Activated naive CD8-positive, alpha-beta T cell treated with anti-CD3 and anti-CD28 coated beads, Interleukin-2, amount 10 ng/mL, durations not matched to agents 7 days and 5 days (primary cell): Measurements from ENCODE around the gene TEF. TPM values are rescaled to one million over a fixed set of nuclear protein-coding genes. Genes with fewer than 3 reads are reported as not detected.

Experiments used
- ATAC-seq: fragments of 150-1000 bp; cut with Tn5 transposase; one replicate; pipeline ENCODE4 v1.10.0; 2021; ENCODE audit warnings: low read depth, moderate library complexity
- POLR2A ChIA-PET: fragments of 350-600 bp; sonication (Branson Sonifier 250); formaldehyde crosslinking; loops from one replicate; lab custom pipeline; 2021; ENCODE audit warnings: antibody characterized with exemption; lab: Charles Lee
- DNase-seq: peaks from one replicate; pipeline ENCODE4 v3.0.0; 2021
- H3K27ac Mint-ChIP-seq: one replicate; pipeline ENCODE4 v1.8.0; 2022; ENCODE audit warnings: mild to moderate bottlenecking, mixed read lengths
- H3K27me3 Mint-ChIP-seq: one replicate; pipeline ENCODE4 v1.8.0; 2022; ENCODE audit warnings: mild to moderate bottlenecking, moderate library complexity, mixed read lengths
- H3K36me3 Mint-ChIP-seq: one replicate; pipeline ENCODE4 v1.8.0; 2021; ENCODE audit warnings: mild to moderate bottlenecking, mixed read lengths
- H3K4me1 Mint-ChIP-seq: one replicate; pipeline ENCODE4 v1.8.0; 2021; ENCODE audit warnings: mixed read lengths
- H3K4me3 Mint-ChIP-seq: one replicate; pipeline ENCODE4 v1.8.0; 2022; ENCODE audit warnings: mild to moderate bottlenecking, moderate library complexity, mixed read lengths
- H3K9me3 Mint-ChIP-seq: one replicate; pipeline ENCODE4 v1.8.0; 2021; ENCODE audit warnings: mixed read lengths
- total RNA-seq, 2 experiments: library from RNA; stranded (reverse); gene quantifications; one replicate each; pipeline ENCODE4 v1.2.3, GENCODE V29; 2021

TEF gene
- total RNA-seq, 2 experiments from 2014 or later: 3.6 to 4.0 TPM

DNA sequence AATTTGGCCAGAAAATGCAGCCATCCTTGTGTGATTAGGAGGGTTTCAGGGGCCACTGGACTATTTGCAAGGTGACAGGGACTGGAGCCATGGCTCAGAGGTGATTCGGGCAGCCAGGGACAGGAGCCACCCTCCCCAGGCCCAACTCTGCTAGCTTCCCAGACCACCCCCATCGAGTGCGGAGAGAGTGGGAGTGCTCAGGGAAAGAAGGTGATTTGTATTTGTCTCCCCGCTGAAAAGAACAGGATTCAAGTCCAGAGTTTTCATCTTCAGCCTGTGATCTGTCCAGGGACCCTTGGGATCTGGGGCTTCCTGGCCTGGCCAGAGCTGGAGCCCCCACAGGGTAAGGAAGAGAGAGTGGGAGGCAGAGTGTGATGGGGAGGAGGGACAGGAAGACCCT lies 22.4 kb upstream of the TEF start:
- H3K27me3 Mint-ChIP-seq: no peaks in the 10 kb centered on the region
- no peak overlapping the region for H3K27ac Mint-ChIP-seq
- no peak overlapping the region for H3K4me3 Mint-ChIP-seq

DNA sequence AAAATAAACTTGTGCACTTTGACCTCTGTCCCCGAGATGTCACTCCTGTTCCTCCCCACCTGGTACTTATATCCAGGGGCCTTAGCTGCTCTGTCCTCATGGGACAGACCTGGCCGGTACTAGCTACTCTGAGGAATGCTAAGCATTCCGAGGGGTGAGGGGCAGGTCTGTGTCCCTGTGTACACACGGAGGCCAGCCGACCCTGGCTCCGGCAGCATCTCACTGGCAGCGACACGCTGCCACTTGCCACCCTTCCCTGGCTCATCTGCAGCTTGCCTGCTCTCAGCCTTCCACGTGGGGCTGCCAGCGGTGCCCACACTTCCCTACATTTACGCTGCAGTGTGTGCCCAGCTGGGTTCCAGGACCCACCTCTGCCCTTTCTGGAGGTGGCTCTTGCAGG lies 21.6 kb upstream of the TEF start:
- POLR2A ChIA-PET: no interaction called here
- no peak overlapping the region for H3K27ac Mint-ChIP-seq
- peaks cover 2% of the 10 kb centered on the region for H3K36me3 Mint-ChIP-seq
- H3K9me3 Mint-ChIP-seq: no peaks in the 10 kb centered on the region
- no peaks in the 10 kb centered on the region for H3K27me3 Mint-ChIP-seq
- ATAC-seq (no peak), DNase-seq (no peak)
- no peak overlapping the region for H3K4me3 Mint-ChIP-seq
- no peaks in the 10 kb centered on the region for H3K4me1 Mint-ChIP-seq

More for the DNA sequence above, 22.4 kb upstream of the TEF start:
- ATAC-seq (no peak), DNase-seq (no peak)
- peaks cover 2% of the 10 kb centered on the region for H3K36me3 Mint-ChIP-seq
- no peaks in the 10 kb centered on the region for H3K9me3 Mint-ChIP-seq
- no peaks in the 10 kb centered on the region for H3K4me1 Mint-ChIP-seq
- POLR2A ChIA-PET: no interaction called here

DNA sequence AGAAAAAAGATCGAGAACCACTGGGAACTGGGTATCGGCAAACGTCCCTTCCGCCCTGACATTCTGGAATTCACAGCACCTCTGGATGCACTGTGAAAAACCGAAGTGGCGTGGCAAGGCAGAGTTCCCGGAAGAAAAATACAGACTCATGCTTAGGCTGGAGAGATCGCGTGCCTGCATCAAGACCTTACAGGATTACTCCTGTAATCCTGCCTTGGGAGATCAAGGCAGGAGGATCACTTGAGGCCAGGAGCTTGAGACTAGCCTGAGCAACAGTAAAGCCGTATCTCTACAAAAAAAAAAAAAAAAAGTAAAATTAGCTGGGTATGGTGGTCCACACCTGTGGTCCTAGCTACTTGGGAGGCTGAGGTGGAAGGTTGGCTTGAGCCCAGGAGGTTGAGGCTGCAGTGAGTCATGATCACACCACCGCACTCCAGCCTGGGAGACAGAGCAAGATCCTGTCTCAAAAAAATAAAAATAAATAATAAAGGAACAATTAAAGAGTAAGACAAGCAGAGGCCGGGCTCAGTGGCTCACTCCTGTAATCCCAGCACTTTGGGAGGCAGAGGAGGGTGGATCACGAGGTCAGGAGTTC lies 19.9 kb upstream of the TEF start:
- no peak for DNase-seq
- peaks cover 9% of the 10 kb centered on the region for H3K27me3 Mint-ChIP-seq
- no peaks in the 10 kb centered on the region for H3K4me1 Mint-ChIP-seq
- H3K9me3 Mint-ChIP-seq: no peaks in the 10 kb centered on the region
- ATAC-seq: no peak
- no peak overlapping the region for H3K4me3 Mint-ChIP-seq
- peaks cover 2% of the 10 kb centered on the region for H3K36me3 Mint-ChIP-seq
- POLR2A ChIA-PET: no interaction called here
- no peak overlapping the region for H3K27ac Mint-ChIP-seq

DNA sequence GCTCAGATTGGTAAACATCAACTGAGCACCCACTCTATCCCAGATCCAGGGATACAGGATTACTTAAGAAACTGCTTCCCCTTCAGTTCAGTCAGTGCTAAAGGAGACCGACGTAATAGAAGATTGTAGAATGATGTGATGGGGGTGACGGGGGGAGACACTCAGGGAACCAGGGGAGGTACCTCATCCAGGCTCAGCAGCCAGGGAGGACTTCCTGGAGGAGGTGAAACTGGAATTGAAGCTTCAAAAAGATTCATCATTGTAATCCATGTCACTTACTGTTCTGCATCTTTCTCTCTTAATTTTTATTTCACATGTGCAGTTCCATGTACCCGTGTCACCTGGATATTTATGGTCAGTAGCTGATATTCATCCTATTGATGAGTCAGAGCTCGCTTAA lies 19.1 kb upstream of the TEF start:
- no peak overlapping the region for H3K27ac Mint-ChIP-seq
- H3K9me3 Mint-ChIP-seq: no peaks in the 10 kb centered on the region
- no peak overlapping the region for H3K4me3 Mint-ChIP-seq
- DNase-seq (no peak), ATAC-seq (no peak)
- no peaks in the 10 kb centered on the region for H3K36me3 Mint-ChIP-seq
- POLR2A ChIA-PET: no interaction called here
- H3K4me1 Mint-ChIP-seq: no peaks in the 10 kb centered on the region
- peaks cover 9% of the 10 kb centered on the region for H3K27me3 Mint-ChIP-seq

DNA sequence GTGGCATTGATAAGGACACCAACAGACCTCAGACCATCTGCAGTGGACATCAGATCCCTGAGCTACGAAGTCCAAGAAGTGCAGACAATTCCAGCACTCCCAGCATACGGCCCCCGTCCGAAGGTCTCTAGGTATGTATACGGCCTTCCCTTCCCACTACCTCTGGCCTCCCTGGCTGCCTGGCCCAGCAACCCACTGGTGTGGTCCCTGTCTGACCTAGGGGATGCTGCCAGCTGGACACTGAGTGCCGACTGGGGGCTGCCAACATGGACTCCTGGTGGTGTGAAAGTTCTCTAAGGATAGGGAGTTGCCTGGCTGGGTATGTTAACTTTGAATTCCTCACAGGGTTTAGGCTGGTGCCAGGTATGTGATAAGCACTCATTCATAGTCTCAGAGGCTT lies 17.5 kb upstream of the TEF start:
- no peaks in the 10 kb centered on the region for H3K9me3 Mint-ChIP-seq
- DNase-seq (no peak), ATAC-seq (no peak)
- no peaks in the 10 kb centered on the region for H3K4me1 Mint-ChIP-seq
- H3K4me3 Mint-ChIP-seq: no peak overlapping the region
- POLR2A ChIA-PET: interaction anchor here (0.7 kb wide), 1 partner anchor 17 kb away, joined by 7 read pairs; the partner anchor contains the start of gene TEF
- H3K36me3 Mint-ChIP-seq: no peaks in the 10 kb centered on the region
- peaks cover 9% of the 10 kb centered on the region for H3K27me3 Mint-ChIP-seq
- no peak overlapping the region for H3K27ac Mint-ChIP-seq

DNA sequence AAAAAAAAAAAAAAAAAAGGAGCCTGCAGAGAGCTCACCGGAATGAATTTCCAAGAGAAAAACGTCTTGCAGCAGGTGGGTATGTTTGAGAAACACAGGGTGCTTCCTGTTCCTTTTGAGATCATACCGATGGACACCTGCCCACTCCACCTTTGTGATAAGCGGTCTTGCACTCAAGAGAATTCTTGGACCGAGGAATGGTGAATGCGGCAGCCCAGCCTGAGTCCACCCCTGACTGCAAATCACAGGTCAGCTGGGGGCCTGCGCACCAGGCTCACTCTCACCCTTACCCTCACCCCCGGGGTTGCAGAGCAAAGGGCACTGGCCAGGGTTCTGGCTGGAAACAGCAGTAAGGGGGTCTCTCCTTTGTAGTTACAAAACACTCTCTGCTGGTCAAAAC lies 16.8 kb upstream of the TEF start:
- H3K27ac Mint-ChIP-seq: no peak overlapping the region
- POLR2A ChIA-PET: interaction anchor here (0.7 kb wide), 1 partner anchor 17 kb away, joined by 7 read pairs; the partner anchor contains the start of gene TEF
- H3K27me3 Mint-ChIP-seq: peaks cover 9% of the 10 kb centered on the region
- H3K4me3 Mint-ChIP-seq: no peak overlapping the region
- ATAC-seq (no peak), DNase-seq (no peak)
- no peaks in the 10 kb centered on the region for H3K9me3 Mint-ChIP-seq
- H3K4me1 Mint-ChIP-seq: no peaks in the 10 kb centered on the region
- no peaks in the 10 kb centered on the region for H3K36me3 Mint-ChIP-seq

DNA sequence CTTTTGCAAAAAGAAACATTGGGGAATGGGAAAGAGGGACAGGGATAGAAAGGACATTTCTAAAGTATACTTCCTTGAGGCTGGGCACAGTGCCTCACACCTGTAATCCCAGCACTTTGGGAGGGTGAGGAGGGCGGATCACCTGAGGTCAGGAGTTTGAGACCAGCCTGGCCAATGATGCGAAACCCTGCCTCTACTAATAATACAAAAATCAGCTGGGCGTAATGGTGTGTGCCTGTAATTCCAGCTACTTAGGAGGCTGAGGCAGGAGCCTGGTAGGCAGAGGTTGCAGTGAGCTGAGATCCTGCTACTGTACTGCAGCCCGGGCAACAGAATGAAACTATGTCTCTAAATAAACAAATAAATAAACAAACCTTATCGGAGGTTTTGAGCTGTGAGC lies 16.3 kb upstream of the TEF start:
- POLR2A ChIA-PET: interaction anchor here (1.7 kb wide), 1 partner anchor 16 kb away, joined by 5 read pairs; the partner anchor contains the start of gene TEF
- H3K9me3 Mint-ChIP-seq: no peaks in the 10 kb centered on the region
- H3K4me1 Mint-ChIP-seq: no peaks in the 10 kb centered on the region
- H3K27ac Mint-ChIP-seq: no peak overlapping the region
- peaks cover 10% of the 10 kb centered on the region for H3K27me3 Mint-ChIP-seq
- no peaks in the 10 kb centered on the region for H3K36me3 Mint-ChIP-seq
- ATAC-seq (no peak), DNase-seq (no peak)
- no peak overlapping the region for H3K4me3 Mint-ChIP-seq

DNA sequence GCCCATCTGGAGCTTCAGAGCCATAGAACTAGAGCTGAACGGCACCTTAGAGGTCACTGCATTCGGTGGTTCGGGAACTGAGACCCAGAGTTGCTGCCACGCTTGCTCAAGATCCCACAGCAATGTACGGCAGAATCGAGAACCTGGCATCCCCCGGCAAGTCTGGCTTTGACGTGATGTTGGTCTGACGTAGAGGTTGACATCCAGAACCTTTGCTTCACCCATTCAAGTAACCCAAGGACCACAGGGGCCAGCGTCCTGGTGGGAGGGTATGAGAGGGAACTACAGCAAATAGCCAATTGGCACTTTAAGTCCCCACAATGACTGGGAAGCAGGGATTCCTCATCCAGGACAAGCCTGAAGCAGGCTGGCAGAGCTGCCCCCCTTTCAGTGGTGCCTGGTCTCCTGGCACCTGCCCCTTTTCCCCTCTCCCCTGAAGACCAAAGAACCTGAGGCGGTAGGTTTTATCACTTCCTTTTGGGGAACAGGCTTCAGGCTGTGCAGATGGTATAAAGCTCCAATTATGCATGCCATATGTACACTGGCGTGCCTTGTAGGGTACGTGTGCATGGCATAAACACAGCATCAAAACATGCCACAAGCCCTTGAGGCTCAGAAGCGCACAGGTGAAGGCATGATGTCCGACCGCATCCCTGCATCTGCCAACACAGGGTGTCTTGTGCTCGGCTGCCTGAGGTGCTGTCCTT lies 15.3 kb upstream of the TEF start:
- no peak for DNase-seq
- Mint-ChIP-seq H3K27ac (no peak overlapping the region), H3K4me1 (no peaks in the 10 kb centered on the region), H3K36me3 (no peaks in the 10 kb centered on the region), H3K9me3 (no peaks in the 10 kb centered on the region), H3K4me3 (no peak overlapping the region), H3K27me3 (peaks cover 15% of the 10 kb centered on the region)
- POLR2A ChIA-PET: interaction anchor here (1.0 to 1.7 kb wide), 3 partner anchors 15 to 97 kb away, joined by 3 to 6 read pairs (median 5); partner anchors contain the start of gene TEF
- ATAC-seq: no peak

DNA sequence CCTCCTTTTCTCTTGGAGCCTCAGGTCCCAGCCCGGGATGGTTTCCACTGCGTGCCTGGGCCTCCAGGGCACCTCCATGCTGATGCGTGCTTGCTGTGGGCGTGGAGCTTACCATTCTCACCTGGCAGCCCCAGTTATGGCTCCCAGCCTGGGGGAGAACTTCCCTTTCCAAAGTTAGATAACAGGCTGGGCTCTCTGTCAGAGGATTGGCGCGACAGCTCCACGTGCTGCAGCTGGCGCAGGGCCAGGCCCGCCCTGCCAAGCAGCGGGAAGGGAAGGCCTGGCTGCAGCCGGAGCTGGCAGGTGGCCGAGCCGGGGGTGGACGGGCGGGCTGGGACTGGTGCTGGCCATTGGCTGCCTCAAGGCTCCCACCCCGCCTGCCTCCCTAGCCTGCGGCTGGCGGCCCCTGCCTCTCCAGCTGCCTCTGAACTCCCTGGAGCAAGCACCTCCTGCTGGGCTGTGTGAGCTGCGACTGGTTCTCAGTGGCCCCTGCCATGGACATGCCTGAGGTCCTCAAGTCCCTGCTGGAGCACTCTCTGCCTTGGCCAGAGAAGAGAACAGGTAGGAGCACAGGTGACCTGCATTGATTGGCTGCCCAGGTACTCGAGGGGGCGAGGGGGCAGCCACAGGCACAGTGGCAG lies 14.6 kb upstream of the TEF start:
- ATAC-seq (no peak), DNase-seq (no peak)
- Mint-ChIP-seq H3K4me3 (no peak overlapping the region), H3K9me3 (no peaks in the 10 kb centered on the region), H3K27me3 (peaks cover 15% of the 10 kb centered on the region), H3K4me1 (no peaks in the 10 kb centered on the region), H3K27ac (no peak overlapping the region), H3K36me3 (no peaks in the 10 kb centered on the region)
- POLR2A ChIA-PET: interaction anchor here (1.0 to 1.7 kb wide), 3 partner anchors 14 to 98 kb away, joined by 3 to 6 read pairs (median 5); partner anchors contain the start of gene TEF

DNA sequence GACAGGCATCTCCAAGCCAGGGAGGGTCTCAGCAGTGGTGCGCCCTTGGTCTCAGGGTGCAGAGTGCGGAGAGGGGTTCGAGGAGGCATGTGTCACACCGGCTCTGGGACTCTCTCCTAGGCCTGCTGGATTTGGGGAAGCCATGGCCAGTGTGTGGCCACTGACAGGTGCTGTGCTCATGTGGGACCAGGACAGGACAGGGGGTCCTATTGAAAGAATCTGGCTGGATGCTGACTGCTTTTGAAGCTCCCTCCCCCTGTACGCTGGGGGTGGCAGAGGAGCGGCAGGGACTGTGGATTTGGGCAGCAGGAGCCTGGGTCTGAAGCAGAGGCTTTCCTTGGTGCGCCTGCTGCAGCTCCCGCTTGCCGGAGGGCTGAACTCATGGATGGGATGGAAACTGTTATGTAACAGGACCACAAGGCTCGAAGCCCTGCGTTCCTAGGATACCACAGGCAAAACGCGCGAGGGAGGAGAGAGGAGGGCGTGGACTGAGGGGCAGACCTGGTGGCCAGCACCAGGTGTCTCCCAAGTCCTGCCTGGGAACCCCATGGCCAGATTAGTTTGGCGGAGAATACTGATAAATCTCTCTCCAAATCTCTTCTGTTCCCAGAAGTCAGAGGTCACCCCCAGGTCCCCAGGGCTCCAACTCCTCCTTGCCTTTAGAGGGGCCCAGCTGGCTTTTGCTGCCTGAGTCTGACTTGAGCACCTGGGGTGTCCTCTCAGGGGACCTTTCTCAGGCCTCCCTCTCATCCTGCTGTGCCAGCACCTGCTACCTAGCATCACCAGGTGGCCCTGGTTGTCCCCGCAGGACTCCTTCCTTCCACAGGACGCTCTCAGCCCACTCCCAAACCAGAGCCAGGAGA lies 13.8 kb upstream of the TEF start:
- H3K4me1 Mint-ChIP-seq: no peaks in the 10 kb centered on the region
- H3K36me3 Mint-ChIP-seq: no peaks in the 10 kb centered on the region
- POLR2A ChIA-PET: interaction anchor here (1.0 kb wide), 1 partner anchor 66 kb away, joined by 3 read pairs; no protein-coding TSS in a partner anchor
- peaks cover 15% of the 10 kb centered on the region for H3K27me3 Mint-ChIP-seq
- H3K4me3 Mint-ChIP-seq: no peak overlapping the region
- no peaks in the 10 kb centered on the region for H3K9me3 Mint-ChIP-seq
- DNase-seq (no peak), ATAC-seq (no peak)
- H3K27ac Mint-ChIP-seq: no peak overlapping the region

DNA sequence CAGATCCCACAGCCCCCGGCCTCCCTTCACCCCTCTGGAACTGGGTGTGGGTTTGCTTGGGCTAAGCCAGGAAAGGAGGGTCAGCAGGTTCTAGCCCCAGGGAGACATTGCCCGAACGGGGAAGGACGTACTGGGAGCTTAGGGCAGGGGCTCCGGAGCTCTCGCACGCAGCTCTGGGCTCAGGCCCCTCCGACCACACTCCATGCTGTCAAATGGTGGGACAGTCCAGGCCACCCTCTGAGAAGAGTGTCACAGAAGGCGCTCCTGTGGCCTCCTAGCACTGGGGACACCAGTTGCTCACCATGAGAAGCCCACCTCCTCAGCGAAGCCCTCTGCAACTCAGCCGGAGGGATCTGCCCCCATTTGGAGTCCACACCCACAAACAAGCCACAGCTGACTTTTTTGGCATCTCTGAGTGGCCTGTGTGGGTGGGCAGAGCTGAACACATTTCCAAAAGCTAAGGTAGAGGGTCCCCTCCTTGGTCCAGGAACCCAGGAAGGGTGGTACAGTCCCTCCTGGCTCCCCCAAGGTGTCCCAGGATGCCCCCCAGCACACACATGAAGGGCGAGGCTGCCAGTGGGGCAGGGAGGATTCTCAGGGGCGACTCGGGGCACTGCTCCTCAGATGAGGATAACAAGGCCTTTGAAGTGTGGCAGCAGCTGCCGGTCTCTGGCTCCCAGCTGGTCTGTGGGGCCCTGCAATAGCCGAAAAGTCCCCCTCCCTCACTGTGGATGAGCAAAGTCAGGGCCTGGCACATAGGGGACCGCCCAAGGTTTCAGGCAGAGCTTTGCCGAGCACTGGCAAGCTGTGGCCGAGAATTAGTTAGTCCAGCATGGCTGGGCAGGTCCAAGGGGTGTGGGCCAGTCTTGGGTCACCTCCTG lies 13.0 kb upstream of the TEF start:
- ATAC-seq: no peak
- Mint-ChIP-seq H3K27me3 (peaks cover 15% of the 10 kb centered on the region), H3K27ac (no peak overlapping the region), H3K4me3 (no peak overlapping the region), H3K4me1 (no peaks in the 10 kb centered on the region), H3K36me3 (no peaks in the 10 kb centered on the region), H3K9me3 (no peaks in the 10 kb centered on the region)
- POLR2A ChIA-PET: no interaction called here
- no peak for DNase-seq

DNA sequence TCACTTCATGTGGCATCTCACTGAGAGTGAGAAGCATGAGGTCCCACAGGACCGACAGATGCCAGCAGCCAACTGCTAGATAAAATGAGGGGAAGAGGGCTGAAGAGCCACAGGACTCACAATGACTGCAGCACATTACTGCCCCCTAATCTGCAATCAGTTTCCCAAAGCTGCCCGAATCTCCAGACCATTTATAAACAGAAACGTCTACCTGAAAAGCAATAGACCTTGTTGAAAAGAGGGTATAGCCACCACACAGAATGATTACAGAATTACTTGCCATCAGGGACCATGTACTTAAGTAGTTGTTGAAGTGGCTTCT lies 12.4 kb upstream of the TEF start:
- Mint-ChIP-seq H3K27ac (no peak overlapping the region), H3K36me3 (no peaks in the 10 kb centered on the region), H3K4me1 (no peaks in the 10 kb centered on the region), H3K4me3 (no peak overlapping the region), H3K27me3 (peaks cover 15% of the 10 kb centered on the region), H3K9me3 (no peaks in the 10 kb centered on the region)
- DNase-seq: no peak
- ATAC-seq: no peak
- POLR2A ChIA-PET: no interaction called here
